ENCODE measurements around the gene EIF4E1B.

The EIF4E1B gene

GRCh38 chr5:176644878-176645670, 14.6 kb downstream of the EIF4E1B start:
- DNase-seq (ENCODE audit: low spot score): no peak
- TF ChIP-seq CTCF (IDR thresholded peaks at IDR 0.05; ENCODE audit: extremely low read depth, missing control alignments): no peak

GRCh38 chr5:176646049-176646706, 15.7 kb downstream of the EIF4E1B start:
- DNase-seq (ENCODE audit: low spot score): no peak
- TF ChIP-seq CTCF (IDR thresholded peaks at IDR 0.05; ENCODE audit: extremely low read depth, missing control alignments): no peak

- DNase-seq (ENCODE audit: low spot score): no peak
These were observed 16.2 kb downstream of the EIF4E1B start for GRCh38 chr5:176646707-176647029.

GRCh38 chr5:176647030-176647842, 16.8 kb downstream of the EIF4E1B start, which contains the start of gene TSPAN17:
Gene TSPAN17, plus strand, starts transcription at chr5:176647484. Its CDS starts 132 bp downstream, at chr5:176647616.
- peak; percentile 12 for TF ChIP-seq CTCF (IDR thresholded peaks at IDR 0.05; ENCODE audit: extremely low read depth, missing control alignments)
- peak; percentile 100 for DNase-seq (ENCODE audit: low spot score)

More at GRCh38 chr5:176646707-176647029, 16.2 kb downstream of the EIF4E1B start:
- TF ChIP-seq CTCF (IDR thresholded peaks at IDR 0.05; ENCODE audit: extremely low read depth, missing control alignments): no peak

GRCh38 chr5:176647843-176648473, 17.5 kb downstream of the EIF4E1B start:
- DNase-seq (ENCODE audit: low spot score): no peak
- TF ChIP-seq CTCF (IDR thresholded peaks at IDR 0.05; ENCODE audit: extremely low read depth, missing control alignments): no peak

- no peak for DNase-seq (ENCODE audit: low spot score)
- no peak for TF ChIP-seq CTCF (IDR thresholded peaks at IDR 0.05; ENCODE audit: extremely low read depth, missing control alignments)
These were observed 18.2 kb downstream of the EIF4E1B start for GRCh38 chr5:176648474-176649194.

Data from GM20000 (cell line).